ENCODE results near the gene TEK. TPM values are rescaled to one million over a fixed set of nuclear protein-coding genes. Genes with fewer than 3 reads are reported as not detected.

The TEK gene
- total and polyA plus RNA-seq, 4 experiments from 2014 or later, result not detected

DNA sequence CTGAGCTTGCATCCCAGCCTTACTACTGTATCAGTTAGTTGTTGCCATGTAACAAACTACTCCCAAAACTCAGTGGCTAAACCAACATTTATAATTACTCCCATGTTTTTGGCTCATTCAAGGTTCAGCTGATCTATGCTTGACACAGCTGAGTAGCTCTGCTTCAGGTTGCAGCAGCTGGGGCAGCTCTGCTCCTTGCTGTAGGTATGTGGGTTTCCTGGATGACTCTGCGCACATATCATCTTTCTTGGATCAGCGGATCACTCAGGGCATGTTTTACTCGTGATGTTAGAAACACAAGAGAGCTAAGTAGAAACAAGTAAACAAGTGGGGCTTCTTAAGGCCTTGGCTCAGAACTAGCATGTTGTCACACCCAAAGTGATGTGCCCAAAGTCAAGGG is 15.1 kb downstream of the TEK start:
- no peak overlapping the region for H3K4me3 Mint-ChIP-seq
- no peak overlapping the region for H3K4me3 ChIP-seq (ENCODE audit: low read length in 2 of 2)
- peaks cover 0 to 2% (median under 1%) of the 10 kb centered on the region in 8 donors for H3K9me3 Mint-ChIP-seq
- ChIA-PET POLR2A (ENCODE audit: partially characterized antibody) (no interaction called here), CTCF (ENCODE audit: partially characterized antibody) (no interaction called here)
- H3K4me1 Mint-ChIP-seq, result no peaks in the 10 kb centered on the region
- intact Hi-C loops (cut with micrococcal nuclease), result no loop called here
- no peaks in the 10 kb centered on the region for H3K4me1 ChIP-seq (ENCODE audit: insufficient read depth, low read length)
- H3K36me3 Mint-ChIP-seq, result no peaks in the 10 kb centered on the region
- no peak overlapping the region for H3K27ac Mint-ChIP-seq
- no peaks in the 10 kb centered on the region for H3K27me3 ChIP-seq (ENCODE audit: insufficient read depth, low read length)
- peaks cover 0 to 3% of the 10 kb centered on the region in 2 donors for H3K27me3 Mint-ChIP-seq
- no peaks in the 10 kb centered on the region for H3K36me3 ChIP-seq (ENCODE audit: insufficient read depth, low read length)
- H3K9me3 ChIP-seq (ENCODE audit: control insufficient read depth in 1 of 2, low read length in 2 of 2), result no peaks in the 10 kb centered on the region
- DNase-seq, result no peak
- H3K27ac ChIP-seq (ENCODE audit: low read depth, low read length), result no peak overlapping the region

DNA sequence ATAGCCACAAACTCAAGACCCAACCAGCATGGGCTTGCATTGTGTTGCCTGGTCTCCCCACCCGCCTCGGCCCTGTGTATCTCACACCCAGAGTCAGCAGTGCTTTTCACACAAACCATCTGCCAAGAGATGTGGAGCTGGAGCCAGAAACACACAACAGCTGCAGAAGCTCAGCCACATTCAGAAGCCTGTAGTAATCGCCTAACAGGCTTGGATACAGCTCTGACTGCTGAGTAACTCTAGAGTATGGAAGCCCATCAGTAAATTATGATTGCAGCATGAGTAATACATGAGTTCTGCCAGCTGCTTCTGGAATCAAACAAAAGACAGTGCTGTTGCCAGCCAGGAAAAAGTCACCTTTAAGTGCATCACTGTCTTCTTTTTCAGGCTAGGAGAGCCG is 16.0 kb downstream of the TEK start:
- DNase-seq, result no peak
- peaks cover 0 to 4% (median under 1%) of the 10 kb centered on the region in 8 donors for H3K9me3 Mint-ChIP-seq
- H3K27ac ChIP-seq (ENCODE audit: low read depth, low read length), result no peak overlapping the region
- no peaks in the 10 kb centered on the region for H3K9me3 ChIP-seq (ENCODE audit: control insufficient read depth in 1 of 2, low read length in 2 of 2)
- ChIA-PET POLR2A (ENCODE audit: partially characterized antibody) (no interaction called here), CTCF (ENCODE audit: partially characterized antibody) (no interaction called here)
- H3K27ac Mint-ChIP-seq, result no peak overlapping the region
- no peak overlapping the region for H3K4me3 Mint-ChIP-seq
- no peaks in the 10 kb centered on the region for H3K27me3 ChIP-seq (ENCODE audit: insufficient read depth, low read length)
- H3K4me1 ChIP-seq (ENCODE audit: insufficient read depth, low read length), result no peaks in the 10 kb centered on the region
- peaks cover 0 to 3% of the 10 kb centered on the region in 2 donors for H3K27me3 Mint-ChIP-seq
- no peaks in the 10 kb centered on the region for H3K36me3 ChIP-seq (ENCODE audit: insufficient read depth, low read length)
- no peaks in the 10 kb centered on the region for H3K36me3 Mint-ChIP-seq
- intact Hi-C loops (cut with micrococcal nuclease), result no loop called here
- no peaks in the 10 kb centered on the region for H3K4me1 Mint-ChIP-seq
- H3K4me3 ChIP-seq (ENCODE audit: low read length in 2 of 2), result no peak overlapping the region

DNA sequence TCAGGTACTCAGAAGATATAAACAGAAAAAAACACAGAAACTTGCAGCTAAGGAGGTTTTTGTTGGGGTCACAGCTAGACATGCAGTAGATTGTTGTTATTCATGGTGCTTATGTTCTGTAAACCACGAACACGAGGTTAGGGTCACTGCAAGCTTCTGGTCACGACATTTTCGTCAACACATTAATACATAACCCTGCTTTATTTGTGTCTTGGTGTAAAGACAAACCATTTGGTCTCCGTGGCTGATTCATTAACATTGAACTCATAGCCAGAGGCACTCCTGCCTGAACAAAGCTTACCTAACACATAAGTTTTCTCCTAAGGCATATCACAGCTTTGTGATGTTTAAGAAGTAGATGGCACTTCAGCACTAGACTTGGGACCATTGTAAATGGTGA is 16.9 kb downstream of the TEK start:
- Histone ChIP-seq H3K27me3 (ENCODE audit: insufficient read depth, low read length) (no peaks in the 10 kb centered on the region), H3K4me3 (ENCODE audit: low read length in 2 of 2) (no peak overlapping the region), H3K9me3 (ENCODE audit: control insufficient read depth in 1 of 2, low read length in 2 of 2) (no peaks in the 10 kb centered on the region), H3K27ac (ENCODE audit: low read depth, low read length) (no peak overlapping the region), H3K36me3 (ENCODE audit: insufficient read depth, low read length) (no peaks in the 10 kb centered on the region), H3K4me1 (ENCODE audit: insufficient read depth, low read length) (no peaks in the 10 kb centered on the region)
- H3K27ac Mint-ChIP-seq, result no peak overlapping the region
- DNase-seq, result no peak
- peaks cover 0 to 3% of the 10 kb centered on the region in 2 donors for H3K27me3 Mint-ChIP-seq
- H3K4me1 Mint-ChIP-seq, result no peaks in the 10 kb centered on the region
- no peaks in the 10 kb centered on the region for H3K36me3 Mint-ChIP-seq
- peaks cover 0 to 4% (median under 1%) of the 10 kb centered on the region in 8 donors for H3K9me3 Mint-ChIP-seq
- intact Hi-C loops (cut with micrococcal nuclease), result no loop called here
- POLR2A ChIA-PET (ENCODE audit: partially characterized antibody), result no interaction called here
- H3K4me3 Mint-ChIP-seq, result no peak overlapping the region
- CTCF ChIA-PET (ENCODE audit: partially characterized antibody), result no interaction called here

DNA sequence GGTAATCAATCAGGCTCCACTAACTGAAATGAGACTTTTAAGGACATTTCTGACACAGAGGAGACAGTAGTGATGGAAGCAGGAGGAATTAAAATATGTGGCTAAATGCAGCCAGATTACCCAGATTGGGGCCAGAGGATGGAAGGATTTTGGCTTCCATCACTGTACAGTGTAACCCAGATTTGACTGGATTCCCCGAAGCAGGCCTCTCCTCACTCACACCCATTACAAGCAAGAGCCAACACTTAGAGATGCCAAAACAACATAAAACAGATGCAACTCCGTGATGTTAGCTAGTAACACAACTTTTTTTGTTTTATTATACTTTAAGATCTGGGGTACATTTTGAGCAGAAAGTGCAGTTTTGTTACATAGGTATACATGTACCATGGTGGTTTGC is 17.6 kb downstream of the TEK start:
- Histone ChIP-seq H3K4me3 (ENCODE audit: low read length in 2 of 2) (no peak overlapping the region), H3K9me3 (ENCODE audit: control insufficient read depth in 1 of 2, low read length in 2 of 2) (no peaks in the 10 kb centered on the region), H3K27me3 (ENCODE audit: insufficient read depth, low read length) (no peaks in the 10 kb centered on the region), H3K27ac (ENCODE audit: low read depth, low read length) (no peak overlapping the region), H3K4me1 (ENCODE audit: insufficient read depth, low read length) (no peaks in the 10 kb centered on the region), H3K36me3 (ENCODE audit: insufficient read depth, low read length) (no peaks in the 10 kb centered on the region)
- ChIA-PET POLR2A (ENCODE audit: partially characterized antibody) (no interaction called here), CTCF (ENCODE audit: partially characterized antibody) (no interaction called here)
- DNase-seq, result no peak
- Mint-ChIP-seq H3K36me3 (no peaks in the 10 kb centered on the region), H3K4me3 (no peak overlapping the region), H3K9me3 (peaks cover 0 to 4% (median under 1%) of the 10 kb centered on the region in 8 donors), H3K27me3 (peaks cover 0 to 3% of the 10 kb centered on the region in 2 donors), H3K4me1 (no peaks in the 10 kb centered on the region), H3K27ac (no peak overlapping the region)
- intact Hi-C loops (cut with micrococcal nuclease), result no loop called here

DNA sequence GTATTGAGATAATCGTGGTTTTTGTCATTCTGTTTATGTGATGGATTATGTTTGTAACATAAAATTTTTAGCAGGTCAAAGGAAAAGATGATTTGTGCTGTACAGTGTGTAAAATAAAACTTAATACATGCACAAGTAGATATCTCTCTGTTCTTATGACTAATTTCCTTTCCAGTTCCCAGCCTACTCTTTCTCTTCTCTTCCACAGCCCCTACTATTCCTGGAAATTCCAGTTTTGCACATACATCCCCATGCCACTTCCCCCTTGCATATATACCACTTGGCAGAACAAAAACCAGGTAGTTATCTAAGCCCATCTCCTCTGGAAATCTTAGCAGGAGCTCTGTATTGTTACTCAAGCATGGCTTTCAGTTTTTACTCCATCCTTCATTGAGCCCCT is 20.2 kb downstream of the TEK start:
- Mint-ChIP-seq H3K27ac (no peak overlapping the region), H3K36me3 (no peaks in the 10 kb centered on the region), H3K4me3 (no peak overlapping the region), H3K9me3 (peaks cover 0 to 3% (median 0%) of the 10 kb centered on the region in 8 donors), H3K27me3 (no peaks in the 10 kb centered on the region), H3K4me1 (no peaks in the 10 kb centered on the region)
- Histone ChIP-seq H3K27ac (ENCODE audit: low read depth, low read length) (no peak overlapping the region), H3K36me3 (ENCODE audit: insufficient read depth, low read length) (no peaks in the 10 kb centered on the region), H3K4me1 (ENCODE audit: insufficient read depth, low read length) (no peaks in the 10 kb centered on the region), H3K4me3 (ENCODE audit: low read length in 2 of 2) (no peak overlapping the region), H3K9me3 (ENCODE audit: control insufficient read depth in 1 of 2, low read length in 2 of 2) (no peaks in the 10 kb centered on the region), H3K27me3 (ENCODE audit: insufficient read depth, low read length) (no peaks in the 10 kb centered on the region)
- no peak for DNase-seq
- intact Hi-C loops (cut with micrococcal nuclease), result no loop called here
- POLR2A ChIA-PET (ENCODE audit: partially characterized antibody), result no interaction called here
- CTCF ChIA-PET (ENCODE audit: partially characterized antibody), result no interaction called here

DNA sequence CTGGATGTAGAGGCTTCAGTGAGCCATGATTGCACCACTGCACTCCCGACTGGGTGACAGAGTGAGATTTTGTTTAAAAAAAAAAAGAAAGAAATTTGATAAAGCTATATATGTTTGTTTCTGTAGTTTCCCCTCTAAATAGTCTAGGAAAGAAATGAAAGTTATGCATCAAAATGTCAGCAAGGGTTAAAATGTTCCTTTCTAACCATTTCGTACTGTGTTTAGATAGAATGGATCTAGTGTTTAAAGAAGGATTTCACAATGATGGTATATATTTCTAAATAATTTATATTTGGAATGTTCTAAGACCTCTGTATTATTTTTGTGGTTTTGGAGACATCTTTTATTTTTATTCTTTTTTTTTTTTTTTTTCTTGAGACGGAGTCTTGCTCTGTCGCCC is 22.7 kb downstream of the TEK start:
- no peak for DNase-seq
- no peak overlapping the region for H3K27ac Mint-ChIP-seq
- ChIA-PET CTCF (ENCODE audit: partially characterized antibody) (no interaction called here), POLR2A (ENCODE audit: partially characterized antibody) (no interaction called here)
- H3K4me1 Mint-ChIP-seq, result no peaks in the 10 kb centered on the region
- H3K27ac ChIP-seq (ENCODE audit: low read depth, low read length), result no peak overlapping the region
- H3K9me3 ChIP-seq (ENCODE audit: control insufficient read depth in 1 of 2, low read length in 2 of 2), result no peaks in the 10 kb centered on the region
- H3K36me3 ChIP-seq (ENCODE audit: insufficient read depth, low read length), result no peaks in the 10 kb centered on the region
- H3K4me1 ChIP-seq (ENCODE audit: insufficient read depth, low read length), result no peaks in the 10 kb centered on the region
- no peaks in the 10 kb centered on the region for H3K36me3 Mint-ChIP-seq
- peaks cover 0 to 3% (median 0%) of the 10 kb centered on the region in 8 donors for H3K9me3 Mint-ChIP-seq
- no peaks in the 10 kb centered on the region for H3K27me3 ChIP-seq (ENCODE audit: insufficient read depth, low read length)
- no peak overlapping the region for H3K4me3 ChIP-seq (ENCODE audit: low read length in 2 of 2)
- no peak overlapping the region for H3K4me3 Mint-ChIP-seq
- intact Hi-C loops (cut with micrococcal nuclease), result no loop called here
- H3K27me3 Mint-ChIP-seq, result no peaks in the 10 kb centered on the region

DNA sequence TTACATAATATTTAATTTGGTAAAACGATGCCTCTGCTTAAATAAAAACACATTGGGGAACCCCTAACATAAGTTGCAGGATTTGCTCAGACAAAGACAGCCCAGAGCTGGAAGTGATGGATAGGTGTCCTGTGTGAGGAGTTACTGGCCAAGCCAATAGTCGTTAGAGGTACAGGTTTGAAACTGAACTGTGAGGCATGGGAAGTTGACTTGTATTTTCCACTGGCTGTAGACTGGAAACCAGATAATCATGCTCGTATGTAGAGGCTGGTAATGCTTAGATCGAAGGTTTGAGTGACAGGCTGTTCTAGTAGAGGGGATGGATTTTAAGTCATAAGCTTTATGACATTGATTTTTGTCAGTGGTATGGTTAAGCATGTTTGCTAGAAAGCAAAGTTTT is 24.8 kb downstream of the TEK start:
- Histone ChIP-seq H3K4me1 (ENCODE audit: insufficient read depth, low read length) (no peaks in the 10 kb centered on the region), H3K4me3 (ENCODE audit: low read length in 2 of 2) (no peak overlapping the region), H3K36me3 (ENCODE audit: insufficient read depth, low read length) (no peaks in the 10 kb centered on the region), H3K27me3 (ENCODE audit: insufficient read depth, low read length) (no peaks in the 10 kb centered on the region), H3K9me3 (ENCODE audit: control insufficient read depth in 1 of 2, low read length in 2 of 2) (no peaks in the 10 kb centered on the region), H3K27ac (ENCODE audit: low read depth, low read length) (no peak overlapping the region)
- intact Hi-C loops (cut with micrococcal nuclease), result no loop called here
- ChIA-PET CTCF (ENCODE audit: partially characterized antibody) (no interaction called here), POLR2A (ENCODE audit: partially characterized antibody) (no interaction called here)
- peaks cover 0 to 11% (median 2%) of the 10 kb centered on the region in 8 donors for H3K9me3 Mint-ChIP-seq
- no peak for DNase-seq
- peaks cover 0 to 1% of the 10 kb centered on the region in 2 donors for H3K27me3 Mint-ChIP-seq
- H3K27ac Mint-ChIP-seq, result no peak overlapping the region
- H3K36me3 Mint-ChIP-seq, result no peaks in the 10 kb centered on the region
- no peaks in the 10 kb centered on the region for H3K4me1 Mint-ChIP-seq
- no peak overlapping the region for H3K4me3 Mint-ChIP-seq

DNA sequence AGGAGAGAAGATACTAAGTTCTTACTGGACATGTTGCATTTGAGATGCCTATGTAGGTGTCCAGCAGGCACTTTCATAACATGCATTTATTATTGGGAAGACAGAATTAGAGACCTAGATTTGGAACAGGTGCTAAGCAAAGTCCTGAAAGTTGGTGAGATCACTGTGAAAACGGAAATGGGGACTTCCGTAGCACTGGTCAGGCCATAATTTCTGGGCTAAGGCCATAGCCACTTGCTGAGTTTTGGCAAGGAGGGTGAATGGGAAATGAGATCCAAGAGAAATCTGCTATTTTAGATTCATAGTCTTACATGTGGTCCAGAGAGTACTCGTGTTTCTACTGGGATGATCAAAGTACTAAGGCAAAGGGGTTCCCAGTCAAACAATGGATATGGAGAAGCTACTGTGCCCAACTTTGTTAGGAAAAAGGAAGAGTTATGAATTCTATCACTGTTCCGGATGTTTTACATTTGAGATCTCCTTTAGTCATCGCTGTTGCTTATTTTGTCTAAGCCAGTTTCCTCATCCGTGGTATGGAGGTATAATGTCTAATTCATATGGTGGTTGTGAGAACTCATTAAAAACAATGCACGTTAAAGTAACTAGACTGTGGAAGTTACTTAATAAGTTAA is 33.4 kb downstream of the TEK start:
- Histone ChIP-seq H3K4me1 (ENCODE audit: insufficient read depth, low read length) (no peaks in the 10 kb centered on the region), H3K27ac (ENCODE audit: low read depth, low read length) (no peak overlapping the region), H3K4me3 (ENCODE audit: low read length in 2 of 2) (no peak overlapping the region), H3K27me3 (ENCODE audit: insufficient read depth, low read length) (no peaks in the 10 kb centered on the region), H3K9me3 (ENCODE audit: control insufficient read depth in 1 of 2, low read length in 2 of 2) (no peaks in the 10 kb centered on the region), H3K36me3 (ENCODE audit: insufficient read depth, low read length) (no peaks in the 10 kb centered on the region)
- ChIA-PET POLR2A (ENCODE audit: partially characterized antibody) (no interaction called here), CTCF (ENCODE audit: partially characterized antibody) (no interaction called here)
- Mint-ChIP-seq H3K27ac (no peak overlapping the region), H3K4me3 (no peak overlapping the region), H3K36me3 (no peaks in the 10 kb centered on the region), H3K27me3 (peaks cover 0 to 3% of the 10 kb centered on the region in 2 donors), H3K4me1 (no peaks in the 10 kb centered on the region), H3K9me3 (peaks cover 0 to 8% (median 2%) of the 10 kb centered on the region in 8 donors)
- DNase-seq, result no peak
- intact Hi-C loops (cut with micrococcal nuclease), result no loop called here
